ENCODE measurements around the gene ZBTB6. TPM values are rescaled to one million over a fixed set of nuclear protein-coding genes. Genes with fewer than 3 reads are reported as not detected.
A peak's percentile ranks its signal among the peaks of the same experiment; 100 is the strongest.

ZBTB6 gene
- 10 to 100 TPM in 9 of 12 donors, 1 to 10 TPM in 2, not detected in 1; 9.0 to 13.7 (median 12.0) TPM for polyA plus RNA-seq (ENCODE audit: insufficient read length in 12 of 12)
- long read RNA-seq, donor 1 = 0 reads
- long read RNA-seq, donor 2, full-length matches to known transcripts = 3 of 3 reads
- long read RNA-seq, donor 2, partial matches to known transcripts = 0 of 3 reads
- long read RNA-seq, donor 2, other reads (novel, unspliced or antisense) = 0 of 3 reads
- long read RNA-seq, donor 3 = 0 reads
- long read RNA-seq, donor 4, full-length matches to known transcripts = 1 of 1 reads
- long read RNA-seq, donor 4, partial matches to known transcripts = 0 of 1 reads
- long read RNA-seq, donor 4, other reads (novel, unspliced or antisense) = 0 of 1 reads
- long read RNA-seq, donor 5 = 0 reads
- long read RNA-seq, donor 6, full-length matches to known transcripts = 2 of 2 reads
- long read RNA-seq, donor 6, partial matches to known transcripts = 0 of 2 reads
- long read RNA-seq, donor 6, other reads (novel, unspliced or antisense) = 0 of 2 reads
- long read RNA-seq, donor 7, full-length matches to known transcripts = 1 of 1 reads
- long read RNA-seq, donor 7, partial matches to known transcripts = 0 of 1 reads
- long read RNA-seq, donor 7, other reads (novel, unspliced or antisense) = 0 of 1 reads
- long read RNA-seq, donor 8, full-length matches to known transcripts = 3 of 3 reads
- long read RNA-seq, donor 8, partial matches to known transcripts = 0 of 3 reads
- long read RNA-seq, donor 8, other reads (novel, unspliced or antisense) = 0 of 3 reads
- long read RNA-seq, donor 9, full-length matches to known transcripts = 4 of 4 reads
- long read RNA-seq, donor 9, partial matches to known transcripts = 0 of 4 reads
- long read RNA-seq, donor 9, other reads (novel, unspliced or antisense) = 0 of 4 reads
- long read RNA-seq, donor 10, full-length matches to known transcripts = 4 of 4 reads
- long read RNA-seq, donor 10, partial matches to known transcripts = 0 of 4 reads
- long read RNA-seq, donor 10, other reads (novel, unspliced or antisense) = 0 of 4 reads
- long read RNA-seq, donor 11 = 0 reads

- DNase-seq = peak; percentile 85
Observed at GRCh38 chr9:122912964-122913673, at the start of gene ZBTB6. TSS of gene ZBTB6 (minus strand) at chr9:122913323. CDS start at chr9:122912072, 1,251 bp downstream.

- DNase-seq = no peak
Observed at GRCh38 chr9:122961139-122961538, 48.0 kb upstream of the ZBTB6 start.

- DNase-seq = no peak
Observed at GRCh38 chr9:122955961-122956360, 42.8 kb upstream of the ZBTB6 start.

GRCh38 chr9:122954253-122954691 is 41.1 kb upstream of the ZBTB6 start:
- DNase-seq = no peak

- DNase-seq = no peak
Observed at GRCh38 chr9:122951056-122951455, 37.9 kb upstream of the ZBTB6 start.

GRCh38 chr9:122950263-122950662 is 37.1 kb upstream of the ZBTB6 start:
- no peak for DNase-seq

- DNase-seq = no peak
Observed at GRCh38 chr9:122949696-122950095, 36.6 kb upstream of the ZBTB6 start.

- DNase-seq = no peak
Observed at GRCh38 chr9:122948313-122948712, 35.2 kb upstream of the ZBTB6 start.

- DNase-seq = no peak
Observed at GRCh38 chr9:122946461-122947005, 33.4 kb upstream of the ZBTB6 start.

GRCh38 chr9:122944960-122945888 is 32.1 kb upstream of the ZBTB6 start:
- no peak for DNase-seq

- DNase-seq = peak; percentile 34
Observed at GRCh38 chr9:122941582-122942234, 28.6 kb upstream of the ZBTB6 start.

- DNase-seq = peak; percentile 98
Observed at GRCh38 chr9:122940749-122941581, 27.8 kb upstream of the ZBTB6 start, which contains the start of gene RABGAP1. TSS of gene RABGAP1 (plus strand) at chr9:122941020. CDS start at chr9:122957060, 16,040 bp downstream.

- no peak for DNase-seq
Observed at GRCh38 chr9:122940454-122940748, 27.3 kb upstream of the ZBTB6 start.

- no peak for DNase-seq
Observed at GRCh38 chr9:122939601-122940000, 26.5 kb upstream of the ZBTB6 start.

- DNase-seq = no peak
Observed at GRCh38 chr9:122936883-122937282, 23.8 kb upstream of the ZBTB6 start.

- no peak for DNase-seq
Observed at GRCh38 chr9:122936464-122936863, 23.3 kb upstream of the ZBTB6 start.

GRCh38 chr9:122931226-122932121 is 18.4 kb upstream of the ZBTB6 start, which contains the start of gene ZBTB26:
TSS of gene ZBTB26 (minus strand) at chr9:122931512. CDS start at chr9:122919934, 11,578 bp downstream.
- peak; percentile 93 for DNase-seq
